Body of pancreas (tissue), 4 donors: ENCODE measurements around the gene COPB2.

Experiments used
- POLR2A ChIP-seq, 3 donors: fragments of 450-650 bp; IDR thresholded peaks; one replicate each; pipeline ENCODE4 v1.6.1; 2016; ENCODE audit warnings: antibody characterized with exemption in 3 of 3, mild to moderate bottlenecking in 2 of 3
- TF ChIP-seq, protein P1 (sequence below), 7 experiments: fragments of 450-650 bp in 4 of 7; fragments of 200-600 bp in 3 of 7; sonication (generic) in 3 of 7; IDR thresholded peaks; one replicate each; pipeline ENCODE4 v1.5.1; 2016 to 2019; ENCODE audit warnings: antibody characterized with exemption in 7 of 7

DNA sequence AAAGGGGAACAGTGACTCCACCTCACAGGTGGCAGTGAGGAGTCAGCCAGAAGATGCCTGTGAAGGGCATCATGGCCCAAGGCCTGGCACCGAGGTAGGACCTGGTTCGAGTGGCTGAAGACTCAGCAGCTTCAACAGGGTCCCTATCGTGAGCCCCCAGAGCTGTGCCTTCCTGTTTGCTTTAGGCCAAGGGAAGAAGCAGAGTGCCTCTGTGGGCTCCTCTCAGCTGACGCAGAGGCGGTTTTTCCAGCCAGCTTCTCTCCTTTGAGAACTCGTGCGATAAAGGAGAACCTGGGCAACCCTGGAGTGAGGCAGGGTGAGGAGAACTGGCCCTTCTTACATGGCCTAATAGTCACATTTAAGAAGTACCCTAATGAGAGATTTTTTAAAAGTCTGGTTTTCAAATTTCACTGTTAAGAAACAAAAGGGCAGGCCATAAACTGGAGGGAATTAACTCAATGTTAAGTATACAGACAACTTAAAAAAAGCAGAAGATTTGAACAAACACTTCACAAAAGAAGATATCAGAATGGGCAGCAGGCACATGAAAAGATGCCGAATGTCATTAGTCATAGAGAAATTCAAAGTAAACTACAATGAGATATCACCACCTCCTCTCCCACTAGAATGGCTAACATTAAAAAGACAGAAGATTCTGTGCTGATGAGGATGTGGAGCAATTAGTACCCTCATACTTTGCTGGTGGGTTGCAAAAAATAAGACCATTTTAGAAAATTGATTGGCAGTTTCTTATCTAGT, 68.7 kb downstream of the COPB2 start:
- no peak for TF ChIP-seq POLR2A (IDR thresholded peaks at IDR 0.05)
- TF ChIP-seq, protein P1, sequence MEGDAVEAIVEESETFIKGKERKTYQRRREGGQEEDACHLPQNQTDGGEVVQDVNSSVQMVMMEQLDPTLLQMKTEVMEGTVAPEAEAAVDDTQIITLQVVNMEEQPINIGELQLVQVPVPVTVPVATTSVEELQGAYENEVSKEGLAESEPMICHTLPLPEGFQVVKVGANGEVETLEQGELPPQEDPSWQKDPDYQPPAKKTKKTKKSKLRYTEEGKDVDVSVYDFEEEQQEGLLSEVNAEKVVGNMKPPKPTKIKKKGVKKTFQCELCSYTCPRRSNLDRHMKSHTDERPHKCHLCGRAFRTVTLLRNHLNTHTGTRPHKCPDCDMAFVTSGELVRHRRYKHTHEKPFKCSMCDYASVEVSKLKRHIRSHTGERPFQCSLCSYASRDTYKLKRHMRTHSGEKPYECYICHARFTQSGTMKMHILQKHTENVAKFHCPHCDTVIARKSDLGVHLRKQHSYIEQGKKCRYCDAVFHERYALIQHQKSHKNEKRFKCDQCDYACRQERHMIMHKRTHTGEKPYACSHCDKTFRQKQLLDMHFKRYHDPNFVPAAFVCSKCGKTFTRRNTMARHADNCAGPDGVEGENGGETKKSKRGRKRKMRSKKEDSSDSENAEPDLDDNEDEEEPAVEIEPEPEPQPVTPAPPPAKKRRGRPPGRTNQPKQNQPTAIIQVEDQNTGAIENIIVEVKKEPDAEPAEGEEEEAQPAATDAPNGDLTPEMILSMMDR (IDR thresholded peaks at IDR 0.05): no peak
